PC-3 (cell line): ENCODE results near the gene MBNL3. TPM values are rescaled to one million over a fixed set of nuclear protein-coding genes. Genes with fewer than 3 reads are reported as not detected.

Experiments
- ATAC-seq: fragments of 200-7000 bp; cut with Tn5 transposase; 2 replicates; pipeline ENCODE4 v1.9.1; 2020; ENCODE audit warnings: mild to moderate bottlenecking, moderate library complexity
- BruUV-seq: library from RNA; stranded (reverse); fragments of 400-500 nt; replicated peaks from 2 replicates; lab custom pipeline; 2021; lab: Mats Ljungman, UMichigan
- CTCF ChIA-PET: fragments of 300-600 bp; sonication (Branson Sonifier 250); formaldehyde crosslinking; loops from one replicate; lab custom pipeline; 2022; ENCODE audit warnings: antibody characterized with exemption; lab: Charles Lee
- POLR2A ChIA-PET: fragments of 300-600 bp; sonication (Branson Sonifier 250); formaldehyde crosslinking; loops from one replicate; lab custom pipeline; 2022; ENCODE audit warnings: antibody characterized with exemption; ENCODE audit not compliant: unreplicated experiment; lab: Charles Lee
- DNase-seq: peaks from one replicate; pipeline ENCODE4 v3.0.0-alpha.2; 2015
- H2AFZ ChIP-seq: fragments of 300-600 bp; sonication (generic); 2 replicates; pipeline ENCODE4 v1.6.0; 2016; ENCODE audit warnings: antibody characterized with exemption, low read length
- H3F3A ChIP-seq: fragments of 300-600 bp; sonication (generic); one replicate; pipeline ENCODE4 v1.6.0; 2017; ENCODE audit warnings: antibody characterized with exemption, low read length, control low read depth, mild to moderate bottlenecking; ENCODE audit not compliant: unreplicated experiment
- H3K27ac ChIP-seq: fragments of 300-600 bp; sonication (generic); 2 replicates; pipeline ENCODE4 v1.5.1; 2016; ENCODE audit warnings: mild to moderate bottlenecking, low read length
- H3K27me3 ChIP-seq: fragments of 300-600 bp; sonication (generic); 2 replicates; pipeline ENCODE4 v1.6.1; 2016; ENCODE audit warnings: low read length, mixed read lengths
- H3K36me3 ChIP-seq: fragments of 300-600 bp; sonication (generic); 2 replicates; pipeline ENCODE4 v1.6.1; 2016; ENCODE audit warnings: low read depth, mixed run types, low read length, mixed read lengths
- H3K4me1 ChIP-seq: fragments of 300-600 bp; sonication (generic); 2 replicates; pipeline ENCODE4 v1.5.1; 2016; ENCODE audit warnings: low read length; ENCODE audit not compliant: insufficient read depth
- H3K4me2 ChIP-seq: fragments of 300-600 bp; sonication (generic); 2 replicates; pipeline ENCODE4 v1.6.0; 2016; ENCODE audit warnings: low read length
- H3K4me3 ChIP-seq: fragments of 300-600 bp; sonication (generic); 2 replicates; pipeline ENCODE4 v1.5.1; 2016; ENCODE audit warnings: mild to moderate bottlenecking, low read length, mixed read lengths
- H3K79me2 ChIP-seq: fragments of 300-600 bp; sonication (generic); 2 replicates; pipeline ENCODE4 v1.6.1; 2017; ENCODE audit warnings: low read length, mixed read lengths
- H3K9ac ChIP-seq: fragments of 300-600 bp; sonication (generic); 2 replicates; pipeline ENCODE4 v1.6.0; 2016; ENCODE audit warnings: mild to moderate bottlenecking, low read length
- H3K9me2 ChIP-seq: fragments of 300-600 bp; sonication (generic); replicated peaks from 2 replicates; pipeline ENCODE4 v1.6.1; 2016; ENCODE audit warnings: mixed run types, low read length, mixed read lengths
- H3K9me3 ChIP-seq: fragments of 300-600 bp; sonication (generic); 2 replicates; pipeline ENCODE4 v1.6.1; 2016; ENCODE audit warnings: low read length, mixed read lengths
- H4K20me1 ChIP-seq: fragments of 300-600 bp; sonication (generic); 2 replicates; pipeline ENCODE4 v1.6.1; 2016; ENCODE audit warnings: low read length, mixed read lengths
- CTCF ChIP-seq: fragments of 300-600 bp; sonication (generic); conservative IDR thresholded peaks from 2 replicates; pipeline ENCODE4 v1.5.1; 2017; ENCODE audit warnings: antibody characterized with exemption, low read depth, mild to moderate bottlenecking, low read length
- EZH2 ChIP-seq: fragments of 300-600 bp; sonication (generic); IDR thresholded peaks from one replicate; pipeline ENCODE4 v1.6.1; 2017; ENCODE audit warnings: antibody characterized with exemption, mild to moderate bottlenecking, low read length; ENCODE audit not compliant: unreplicated experiment
- EZH2phosphoT487 ChIP-seq: fragments of 300-600 bp; sonication (generic); IDR thresholded peaks from 2 replicates; pipeline ENCODE4 v1.6.1; 2018; ENCODE audit warnings: mild to moderate bottlenecking, antibody characterized with exemption, low read length, borderline replicate concordance
- intact Hi-C: fragments of 100-400 bp; cut with micrococcal nuclease; formaldehyde crosslinking; loops from 2 replicates; pipeline ENCODE4 v1.9.0; 2023
- total RNA-seq: library from RNA; depleted of rRNA; stranded (reverse); fragments of >200 nt; gene quantifications from 2 replicates; pipeline ENCODE4 v1.2.3, GENCODE V29; 2014

Gene MBNL3
- total RNA-seq, 1 experiment from 2014 or later: 4.4 TPM

GRCh38 chrX:132532913-132533312 is 44.1 kb upstream of the MBNL3 start:
- CTCF ChIA-PET: no interaction called here
- TF ChIP-seq CTCF (no peak), EZH2phosphoT487 (no peak)
- Histone ChIP-seq H3K9ac (no peak overlapping the region), H3K4me2 (peak overlapping the region; percentile 31), H3K27me3 (no peaks in the 10 kb centered on the region), H3K4me1 (peaks cover 14% of the 10 kb centered on the region), H3K4me3 (no peak overlapping the region), H3K9me2 (no peaks in the 10 kb centered on the region), H3F3A (no peaks in the 10 kb centered on the region), H3K9me3 (no peaks in the 10 kb centered on the region), H3K79me2 (no peaks in the 10 kb centered on the region), H4K20me1 (no peaks in the 10 kb centered on the region), H3K36me3 (no peaks in the 10 kb centered on the region), H3K27ac (no peak overlapping the region), H2AFZ (no peak overlapping the region)
- POLR2A ChIA-PET: no interaction called here
- ATAC-seq (peak; percentile 89), DNase-seq (peak; percentile 66)
- intact Hi-C loops: no loop called here
- BruUV-seq: no TSS peak

GRCh38 chrX:132532097-132532496 is 43.3 kb upstream of the MBNL3 start:
- DNase-seq (no peak), ATAC-seq (no peak)
- no peaks in the 10 kb centered on the region for H3K9me3 ChIP-seq
- no peak overlapping the region for H3K4me3 ChIP-seq
- POLR2A ChIA-PET: no interaction called here
- TF ChIP-seq CTCF (no peak), EZH2phosphoT487 (no peak), EZH2 (no peak)
- no peaks in the 10 kb centered on the region for H3K36me3 ChIP-seq
- CTCF ChIA-PET: interaction anchor here (0.6 kb wide), 1 partner anchor 77 kb away, joined by 15 read pairs; no protein-coding TSS in a partner anchor
- H3F3A ChIP-seq: no peaks in the 10 kb centered on the region
- H3K79me2 ChIP-seq: no peaks in the 10 kb centered on the region
- H3K4me1 ChIP-seq: peaks cover 14% of the 10 kb centered on the region
- BruUV-seq: no TSS peak
- intact Hi-C loops: no loop called here
- H3K9ac ChIP-seq: no peak overlapping the region
- no peak overlapping the region for H2AFZ ChIP-seq
- no peaks in the 10 kb centered on the region for H3K9me2 ChIP-seq
- no peaks in the 10 kb centered on the region for H3K27me3 ChIP-seq
- no peaks in the 10 kb centered on the region for H4K20me1 ChIP-seq
- no peak overlapping the region for H3K27ac ChIP-seq
- H3K4me2 ChIP-seq: no peak overlapping the region

- H3K27ac ChIP-seq: no peak overlapping the region
- no peaks in the 10 kb centered on the region for H3K9me2 ChIP-seq
- POLR2A ChIA-PET: no interaction called here
- no peak overlapping the region for H3K4me3 ChIP-seq
- no peaks in the 10 kb centered on the region for H3K4me1 ChIP-seq
- no peak overlapping the region for H2AFZ ChIP-seq
- H3K36me3 ChIP-seq: no peaks in the 10 kb centered on the region
- H3K9ac ChIP-seq: no peak overlapping the region
- no peak overlapping the region for H3K4me2 ChIP-seq
- H3K79me2 ChIP-seq: no peaks in the 10 kb centered on the region
- BruUV-seq: no TSS peak
- no peaks in the 10 kb centered on the region for H3K9me3 ChIP-seq
- H3K27me3 ChIP-seq: no peaks in the 10 kb centered on the region
- ATAC-seq (no peak), DNase-seq (no peak)
- no peaks in the 10 kb centered on the region for H3F3A ChIP-seq
- no peak for TF ChIP-seq EZH2
- no peak for TF ChIP-seq EZH2phosphoT487
- no peak for TF ChIP-seq CTCF
- intact Hi-C loops: no loop called here
- H4K20me1 ChIP-seq: no peaks in the 10 kb centered on the region
- CTCF ChIA-PET: no interaction called here
Measured at GRCh38 chrX:132520792-132521191, 32.0 kb upstream of the MBNL3 start.
